GM19395 (cell line): ENCODE results near the gene NRK.
A peak's percentile ranks its signal among the peaks of the same experiment; 100 is the strongest.
"Not testable (repeated sequence)": the region's sequence is repeated elsewhere in the genome, so short reads cannot be mapped to it uniquely, and the experiment has no call there.

ENCODE experiments used
- ATAC-seq: cut with Tn5 transposase; IDR thresholded peaks from one replicate; pipeline ENCODE4 v1.9.1; 2021; ENCODE audit warnings: mild to moderate bottlenecking, moderate library complexity; ENCODE audit not compliant: unreplicated experiment

NRK gene

DNA sequence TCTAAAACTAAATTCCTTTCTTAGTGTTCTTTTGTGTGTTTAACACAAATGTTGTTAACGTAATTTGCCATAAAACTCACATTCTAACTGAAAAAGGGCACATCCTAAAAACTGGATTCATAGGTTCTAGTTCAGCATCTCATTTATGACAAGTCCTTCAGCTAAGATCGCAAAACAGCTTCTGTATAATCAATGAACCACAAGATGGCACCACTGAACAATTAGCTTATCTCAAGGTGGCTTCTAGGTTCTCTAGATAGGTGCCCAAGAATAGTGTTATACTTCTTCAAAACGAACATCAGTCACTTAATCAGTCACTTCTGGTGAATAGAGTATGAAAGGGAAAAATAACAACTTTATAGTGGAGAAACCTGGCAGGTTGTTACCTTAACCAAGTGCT lies 54.3 kb downstream of the NRK start:
- ATAC-seq, result peak; percentile 58

DNA sequence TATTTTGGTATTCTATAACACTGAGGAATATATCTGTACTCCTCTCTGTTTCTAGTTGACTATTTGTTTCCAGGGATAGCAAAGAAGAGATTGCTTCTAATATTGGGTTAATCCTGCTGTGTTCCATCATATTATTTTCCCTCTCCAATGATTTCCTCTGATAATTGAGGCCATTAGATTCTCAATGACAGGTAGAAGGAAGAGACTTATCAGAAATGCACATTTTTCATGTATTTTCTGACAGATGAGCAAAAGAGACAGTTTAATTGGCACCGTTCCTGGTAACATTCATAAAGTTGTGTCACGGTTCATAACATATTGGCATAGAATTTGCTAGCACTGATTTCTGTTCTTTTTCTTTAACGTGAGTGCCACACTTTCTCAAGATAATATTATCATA lies 58.2 kb downstream of the NRK start:
- ATAC-seq, result no peak

DNA sequence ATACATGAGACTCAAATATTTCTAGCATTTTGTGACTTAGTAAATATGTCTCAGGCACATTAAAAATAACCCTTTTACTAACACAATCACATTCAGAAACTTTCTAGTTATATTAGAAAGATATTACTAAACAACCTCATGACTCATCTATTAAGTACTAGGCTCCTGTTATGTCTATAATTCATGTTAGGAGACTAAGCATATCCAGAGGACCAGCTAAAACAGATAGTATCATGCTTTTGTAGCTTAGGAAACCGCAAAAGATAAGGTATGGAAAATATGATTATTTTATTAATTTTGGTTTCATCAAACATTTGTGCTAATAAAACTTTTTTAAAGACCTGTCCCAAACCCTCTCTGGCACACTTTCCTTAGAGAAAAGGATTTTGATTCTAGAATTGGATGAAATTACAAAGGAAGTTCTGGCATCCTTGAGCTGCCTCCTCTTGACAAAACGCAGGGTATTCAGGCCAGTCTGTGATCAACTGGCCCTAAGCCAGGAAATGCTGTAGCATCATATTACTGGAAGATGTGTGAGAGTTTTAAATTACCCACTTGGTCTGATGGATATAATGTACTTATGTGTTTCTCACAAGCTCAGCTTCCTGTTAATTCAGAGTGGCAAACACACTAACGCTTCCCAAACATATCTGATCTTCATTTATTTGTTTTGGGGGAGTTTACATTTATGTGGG lies 60.4 kb downstream of the NRK start:
- no peak for ATAC-seq

DNA sequence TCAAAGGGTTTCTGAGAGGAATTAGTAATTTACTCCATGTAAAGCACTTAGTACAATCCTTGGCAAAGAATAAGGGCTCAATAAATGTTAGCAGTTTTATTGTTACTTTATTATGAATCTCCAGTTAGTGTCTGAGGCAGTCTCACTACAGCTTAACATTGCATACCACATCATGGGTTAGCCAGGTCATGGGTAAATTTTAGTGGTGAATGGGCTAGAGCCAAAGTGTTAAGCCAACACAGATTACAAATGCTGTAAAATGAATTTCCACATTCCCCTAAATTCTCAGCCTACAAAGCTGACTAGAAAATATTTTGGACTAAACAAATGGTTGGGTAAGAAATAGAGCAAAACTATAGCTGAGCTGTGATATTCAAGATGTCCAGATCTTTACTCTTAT lies 72.4 kb downstream of the NRK start:
- no peak for ATAC-seq

DNA sequence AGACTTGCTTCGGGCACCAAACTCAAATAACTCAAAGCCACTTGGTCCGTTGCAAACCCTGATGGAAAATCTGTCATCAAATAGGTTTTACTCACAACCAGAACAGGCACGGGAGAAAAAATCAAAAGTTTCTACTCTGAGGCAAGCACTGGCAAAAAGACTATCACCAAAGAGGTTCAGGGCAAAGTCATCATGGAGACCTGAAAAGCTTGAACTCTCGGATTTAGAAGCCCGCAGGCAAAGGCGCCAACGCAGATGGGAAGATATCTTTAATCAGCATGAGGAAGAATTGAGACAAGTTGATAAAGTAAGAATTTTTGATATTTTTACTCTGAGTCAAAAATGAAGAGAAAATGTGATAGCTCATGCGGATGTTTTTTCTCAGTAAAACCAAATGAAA lies 87.2 kb downstream of the NRK start:
- ATAC-seq, result no peak

DNA sequence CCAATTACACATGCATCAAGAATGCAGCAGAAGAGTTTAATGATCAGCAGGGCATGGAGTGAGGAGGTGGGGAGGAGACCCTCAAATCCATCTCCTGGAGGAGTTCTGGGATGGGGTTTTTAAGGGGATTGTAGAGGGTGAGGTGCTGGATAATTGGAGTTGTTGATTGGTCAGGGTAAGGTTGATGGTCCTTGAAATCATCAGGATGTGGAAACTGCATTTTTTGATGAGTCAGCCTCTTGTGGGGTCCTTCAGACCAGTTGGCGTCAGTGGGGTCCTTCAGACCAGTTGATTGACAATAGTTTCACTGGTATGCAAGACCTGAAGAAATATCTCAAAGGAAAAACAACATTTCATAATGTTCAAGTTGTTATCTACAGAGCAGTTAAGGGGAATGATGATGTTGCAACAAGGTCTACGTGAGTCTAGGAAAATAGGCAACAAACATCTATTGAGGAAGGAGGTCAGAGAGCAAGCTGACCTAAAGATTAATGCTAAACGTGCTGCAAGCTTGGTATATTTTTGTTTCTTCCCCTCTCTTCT lies 88.3 kb downstream of the NRK start:
- ATAC-seq, result no peak

DNA sequence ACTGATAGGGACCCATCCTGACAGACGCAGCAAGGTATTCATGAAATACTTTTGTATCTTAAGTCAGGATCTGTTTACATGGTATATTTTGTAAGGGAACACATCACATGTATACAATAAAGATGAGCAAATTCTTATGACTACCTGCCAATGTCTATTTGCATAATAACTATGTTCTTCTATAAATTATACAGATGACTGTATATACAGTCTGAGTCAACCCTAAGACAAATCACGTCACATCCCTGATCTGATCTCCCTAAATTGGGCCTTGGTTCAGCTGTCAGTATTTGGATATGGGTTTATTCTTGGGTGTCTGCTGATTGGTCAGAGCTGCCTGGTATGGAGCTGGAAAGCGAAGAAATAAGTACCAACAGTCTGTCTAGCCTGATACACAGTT lies 122.9 kb downstream of the NRK start:
- no peak for ATAC-seq

DNA sequence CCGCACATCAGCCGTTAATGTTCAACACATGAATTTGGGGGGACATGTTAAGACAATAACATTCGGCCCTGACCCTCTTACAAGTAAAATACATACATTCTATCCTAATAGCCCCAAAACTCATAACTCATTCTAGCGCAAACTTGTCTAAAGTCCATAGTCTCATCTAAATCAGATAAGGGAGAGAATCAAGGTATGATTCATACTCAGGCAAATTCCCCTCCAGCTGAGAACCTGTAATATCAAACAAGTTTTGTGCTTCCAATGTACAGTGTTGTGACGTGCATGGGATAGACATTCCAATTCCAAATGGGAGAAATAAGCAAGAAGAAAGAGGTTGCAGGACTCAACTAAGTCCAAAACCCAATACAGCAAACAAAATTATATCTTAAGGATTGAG lies 147.1 kb downstream of the NRK start:
- ATAC-seq, result no peak

DNA sequence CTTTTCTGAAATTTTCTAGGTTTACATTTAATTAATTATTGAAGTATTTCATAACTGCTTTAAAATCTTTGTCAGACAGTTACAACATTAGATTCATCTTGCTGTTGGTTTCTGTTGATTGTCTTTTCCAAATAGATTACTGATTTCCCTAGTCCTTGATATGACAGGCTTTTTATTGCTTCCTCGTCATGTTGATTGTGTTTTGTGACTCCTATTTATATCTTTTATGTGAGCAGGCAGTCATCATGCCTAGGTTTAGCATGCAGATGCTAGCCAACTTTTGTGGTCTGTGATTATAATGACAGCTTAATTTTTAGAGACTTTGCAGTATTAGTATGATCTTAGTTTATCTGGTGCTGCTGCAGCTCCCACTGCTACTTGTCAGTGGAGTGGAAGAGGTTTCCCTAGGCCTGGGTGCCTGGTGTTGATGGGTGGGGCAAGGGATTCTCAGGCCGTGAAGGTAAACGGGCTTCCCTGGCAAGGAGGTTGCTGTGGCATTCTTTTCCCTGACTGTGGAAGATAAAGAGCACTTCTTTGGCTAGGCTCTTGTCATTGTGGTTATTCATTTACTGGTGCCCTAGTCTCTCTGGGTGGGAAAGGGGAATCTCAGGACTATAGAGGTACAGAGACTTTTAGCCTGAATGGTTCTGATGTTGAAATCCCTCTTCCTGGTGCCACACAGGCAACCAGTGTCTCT lies 150.5 kb downstream of the NRK start:
- no peak for ATAC-seq

DNA sequence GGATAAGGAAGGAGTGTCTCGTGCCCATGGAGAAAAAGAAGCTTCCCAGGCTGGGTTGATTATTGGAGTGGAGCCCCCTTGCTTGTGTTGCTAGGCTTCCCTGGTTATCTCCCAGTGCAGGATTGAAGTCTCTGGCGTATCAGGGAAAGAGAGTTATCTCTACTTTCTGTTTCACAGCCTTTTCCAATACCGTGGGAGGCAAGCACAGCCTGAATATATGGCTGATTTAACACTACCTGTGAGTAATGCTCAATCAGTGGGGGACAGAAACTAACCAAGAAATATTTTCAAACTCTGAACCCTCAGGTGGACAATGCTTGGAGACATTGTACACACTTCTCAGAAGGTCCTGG lies 151.0 kb downstream of the NRK start:
- no peak for ATAC-seq

DNA sequence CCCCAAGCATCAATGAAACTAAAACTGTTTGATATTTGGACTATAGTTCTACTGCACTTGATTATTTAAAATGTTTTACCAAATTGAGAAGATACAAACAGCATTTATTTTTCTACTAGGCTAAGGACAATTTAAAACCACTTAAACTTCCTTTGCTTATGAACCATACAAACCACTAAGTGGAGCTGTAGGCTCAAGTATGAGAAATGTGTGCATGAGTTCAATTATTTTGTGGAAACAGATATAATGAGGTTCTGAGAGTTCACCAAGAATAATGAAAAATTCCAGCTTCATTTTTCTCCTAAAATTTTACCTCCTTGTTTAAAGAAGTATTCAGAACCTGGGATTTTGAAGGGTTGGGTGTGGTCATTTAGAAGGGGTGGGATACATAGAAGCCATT lies 153.0 kb downstream of the NRK start:
- ATAC-seq, result no peak

DNA sequence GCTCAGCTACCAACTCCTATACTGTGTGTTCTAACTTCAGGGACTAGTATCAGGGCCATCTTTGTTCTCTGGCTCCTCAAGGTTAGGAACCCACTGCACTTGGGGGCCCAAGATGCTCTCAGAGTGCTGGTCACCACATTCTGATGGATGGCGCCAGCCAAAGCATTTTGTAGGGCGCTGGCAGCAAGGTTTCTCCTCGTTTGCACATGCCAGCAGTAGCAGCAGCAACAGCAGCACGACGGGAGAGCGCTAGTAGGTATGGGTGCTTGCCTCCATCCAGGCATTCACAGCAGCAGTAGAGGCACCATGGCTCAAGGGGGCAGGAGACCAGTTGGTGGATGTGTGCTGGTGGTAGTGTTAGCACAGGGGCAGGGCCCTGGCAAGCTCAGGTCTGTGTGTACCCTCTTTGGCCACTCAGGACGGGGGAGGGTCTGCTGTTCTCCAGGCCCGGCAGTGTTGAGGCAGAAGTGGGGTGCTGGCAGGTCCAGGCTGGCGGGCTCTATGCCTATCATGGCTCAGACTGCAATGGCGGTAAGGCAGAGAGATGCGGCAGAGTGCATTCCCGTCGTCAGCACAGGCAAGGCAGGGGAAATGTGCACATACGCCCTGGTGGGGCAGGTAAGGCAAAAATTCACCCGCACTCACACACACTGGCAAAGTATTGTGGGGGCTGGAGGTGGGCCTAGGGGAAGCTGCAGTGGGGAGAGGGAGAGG lies 159.6 kb downstream of the NRK start:
- ATAC-seq, result no peak

DNA sequence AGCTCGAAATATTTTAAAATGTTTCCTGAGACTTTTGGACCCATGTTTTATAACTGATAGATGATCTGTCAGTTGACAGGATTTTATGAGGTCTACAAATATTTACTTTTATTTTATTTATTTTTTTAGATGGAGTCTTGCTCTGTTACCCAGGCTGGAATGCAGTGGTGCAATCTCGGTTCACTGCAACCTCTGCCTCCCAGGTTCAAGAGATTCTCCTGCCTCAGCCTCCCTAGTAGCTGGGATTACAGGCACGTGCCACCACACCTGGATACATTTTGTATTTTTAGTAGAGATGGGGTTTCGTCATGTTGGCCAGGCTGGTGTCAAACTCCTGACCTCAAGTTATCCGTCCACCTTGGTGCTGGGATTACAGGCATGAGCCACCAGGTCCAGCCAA lies 166.1 kb downstream of the NRK start:
- ATAC-seq, result not testable (repeated sequence)

DNA sequence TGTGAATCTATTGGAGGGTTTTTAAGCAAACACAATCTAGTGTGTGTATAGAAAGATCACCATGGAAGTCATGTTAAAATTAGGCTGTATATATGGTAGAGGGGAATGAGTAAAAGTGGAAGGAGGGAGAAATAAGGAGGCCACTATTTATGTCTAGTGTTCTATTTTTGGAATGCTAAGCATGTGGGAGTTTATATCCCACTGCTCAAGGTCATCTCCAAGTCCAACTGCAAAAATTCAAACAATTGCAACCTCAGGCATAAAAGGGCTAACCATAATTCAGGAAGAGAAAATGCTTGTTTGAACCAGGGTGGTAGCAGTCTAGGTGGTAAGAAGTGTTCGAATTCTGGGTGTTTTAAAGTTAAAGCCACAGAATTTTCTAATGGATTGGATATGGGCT lies 177.0 kb downstream of the NRK start:
- no peak for ATAC-seq

DNA sequence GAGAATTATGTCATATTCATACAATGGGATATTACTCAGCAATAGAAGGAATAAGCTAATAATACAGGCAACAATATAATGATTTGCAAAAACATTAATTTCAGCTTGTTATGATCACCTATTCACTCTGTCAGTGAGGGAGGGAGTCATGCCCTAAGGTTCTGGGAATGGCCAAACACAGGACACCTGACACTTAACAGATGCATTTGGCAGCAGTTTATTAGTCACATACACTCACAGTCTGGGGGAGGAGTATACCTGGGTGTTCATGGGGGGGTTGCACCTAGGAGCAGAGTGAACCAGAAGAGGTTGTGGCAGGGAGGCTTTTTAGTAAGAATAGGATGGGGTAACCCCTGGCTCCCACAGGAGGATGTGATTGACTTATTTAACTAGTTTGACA lies 177.9 kb downstream of the NRK start:
- ATAC-seq, result no peak

DNA sequence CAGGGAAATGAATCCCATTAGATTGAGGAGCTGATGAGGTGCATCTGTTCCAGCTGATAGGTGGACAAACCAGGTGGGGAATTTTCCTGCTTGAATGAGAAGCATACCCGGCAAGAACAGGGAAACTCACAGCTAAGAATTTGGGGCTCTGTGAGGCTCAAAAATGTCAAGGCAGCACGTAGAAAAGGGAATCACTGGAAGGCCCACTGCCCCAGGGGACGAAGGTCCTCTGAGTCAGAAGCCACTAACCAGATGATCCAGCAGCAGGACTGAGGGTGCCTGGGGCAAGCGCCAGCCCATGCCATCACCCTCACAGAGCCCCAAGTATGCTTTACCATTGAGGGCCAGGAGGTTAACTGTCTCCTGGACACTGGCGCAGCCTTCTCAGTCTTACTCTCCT lies 178.3 kb downstream of the NRK start:
- ATAC-seq, result not testable (repeated sequence)

DNA sequence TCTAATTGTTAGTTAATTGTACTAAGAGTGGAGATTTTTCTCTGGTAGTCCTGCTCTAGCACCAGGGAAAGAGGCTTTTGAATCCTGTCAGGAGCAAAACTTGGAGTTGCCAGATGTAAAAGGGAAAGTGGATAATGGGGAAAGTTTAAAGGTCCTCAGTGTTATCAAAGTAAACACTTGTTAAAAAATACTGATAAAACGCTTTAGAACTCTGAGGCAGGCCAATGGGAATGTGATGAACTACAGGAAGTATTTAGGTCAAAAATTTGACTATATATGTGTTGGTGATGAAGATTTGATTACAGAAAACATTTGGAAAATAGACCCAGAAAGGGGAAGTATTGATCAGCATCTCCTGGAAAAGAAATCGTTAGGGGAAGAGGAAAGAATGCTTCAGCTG lies 183.3 kb downstream of the NRK start:
- ATAC-seq, result no peak

DNA sequence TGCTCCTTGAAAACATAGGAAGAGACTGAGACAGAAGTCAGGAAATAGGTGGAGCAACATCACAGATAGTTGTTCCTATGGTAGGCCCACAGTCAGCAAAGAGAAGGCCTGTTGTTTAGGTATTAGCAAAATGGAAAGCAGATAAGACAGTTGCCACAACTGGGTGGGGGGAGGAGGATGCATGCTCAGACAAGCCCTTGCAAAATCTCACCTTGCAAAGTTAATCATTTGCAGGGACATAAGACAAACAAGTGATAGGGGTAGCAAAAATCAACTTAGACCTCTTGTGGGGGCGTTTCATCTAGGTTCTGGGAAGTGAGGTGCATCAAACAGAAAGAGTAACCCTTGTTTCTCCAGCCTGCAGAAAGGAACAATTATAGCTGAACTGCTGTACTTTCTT lies 185.5 kb downstream of the NRK start:
- no peak for ATAC-seq
